DMS53 (cell line): Measurements from ENCODE around the gene BRD1.
"Not testable (repeated sequence)": the region's sequence is repeated elsewhere in the genome, so short reads cannot be mapped to it uniquely, and the experiment has no call there.

Experiments
- DNase-seq: peaks from one replicate; lab custom pipeline; 2025; lab: John Stamatoyannopoulos, UW

Gene BRD1

GRCh38 chr22:49783926-49784629 is 43.6 kb downstream of the BRD1 start:
- DNase-seq: no peak

DNA sequence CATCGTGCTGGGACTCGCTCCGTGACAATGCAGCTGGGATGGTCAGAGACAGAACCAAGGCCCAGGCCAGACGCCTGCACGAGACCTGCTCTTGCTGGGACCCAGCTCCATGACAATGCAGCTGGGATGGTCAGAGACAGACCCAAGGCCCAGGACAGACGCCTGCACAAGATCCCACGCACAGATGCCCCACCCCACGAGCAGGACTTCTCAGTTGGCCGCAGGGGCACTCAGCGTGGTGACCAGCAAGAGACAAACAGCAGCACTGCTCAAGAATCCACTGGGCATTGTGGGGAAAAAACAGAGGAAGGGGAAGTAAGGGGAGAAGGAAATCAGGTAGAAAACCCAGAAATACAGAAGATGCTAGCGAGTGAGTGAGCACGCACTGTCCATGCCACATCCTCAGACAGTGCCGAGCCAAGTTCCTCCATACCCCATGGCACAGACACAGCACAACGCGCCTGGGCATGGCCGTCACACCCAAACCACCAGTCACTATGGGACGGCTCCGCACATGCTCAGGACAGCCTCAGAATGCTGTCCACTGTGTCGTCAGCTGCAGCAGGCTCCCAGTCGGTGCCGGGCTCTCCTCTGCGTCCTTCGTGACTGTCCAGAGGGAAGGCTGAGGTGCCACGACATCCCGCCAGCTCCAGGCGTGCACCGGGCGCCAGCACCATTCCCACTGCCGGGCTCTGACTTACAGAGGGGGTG is 44.5 kb downstream of the BRD1 start:
- no peak for DNase-seq

DNA sequence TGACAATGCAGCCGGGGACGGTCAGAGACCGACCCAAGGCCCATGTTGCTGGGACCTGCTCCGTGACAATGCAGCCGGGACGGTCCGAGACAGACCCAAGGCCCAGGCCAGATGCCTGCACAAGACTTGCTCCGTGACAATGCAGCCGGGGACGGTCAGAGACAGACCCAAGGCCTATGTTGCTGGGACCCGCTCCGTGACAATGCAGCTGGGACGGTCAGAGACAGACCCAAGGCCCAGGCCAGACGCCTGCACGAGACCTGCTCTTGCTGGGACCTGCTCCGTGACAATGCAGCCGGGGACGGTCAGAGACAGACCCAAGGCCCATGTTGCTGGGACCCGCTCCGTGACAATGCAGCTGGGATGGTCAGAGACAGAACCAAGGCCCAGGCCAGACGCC is 45.8 kb downstream of the BRD1 start:
- not testable (repeated sequence) for DNase-seq

- DNase-seq: no peak
These were observed 46.3 kb downstream of the BRD1 start for GRCh38 chr22:49781289-49781782.

- DNase-seq: no peak
These were observed 46.9 kb downstream of the BRD1 start for GRCh38 chr22:49780698-49781288.

GRCh38 chr22:49779853-49780697 is 47.6 kb downstream of the BRD1 start:
- DNase-seq: no peak

GRCh38 chr22:49779211-49779610 is 48.5 kb downstream of the BRD1 start:
- no peak for DNase-seq

DNA sequence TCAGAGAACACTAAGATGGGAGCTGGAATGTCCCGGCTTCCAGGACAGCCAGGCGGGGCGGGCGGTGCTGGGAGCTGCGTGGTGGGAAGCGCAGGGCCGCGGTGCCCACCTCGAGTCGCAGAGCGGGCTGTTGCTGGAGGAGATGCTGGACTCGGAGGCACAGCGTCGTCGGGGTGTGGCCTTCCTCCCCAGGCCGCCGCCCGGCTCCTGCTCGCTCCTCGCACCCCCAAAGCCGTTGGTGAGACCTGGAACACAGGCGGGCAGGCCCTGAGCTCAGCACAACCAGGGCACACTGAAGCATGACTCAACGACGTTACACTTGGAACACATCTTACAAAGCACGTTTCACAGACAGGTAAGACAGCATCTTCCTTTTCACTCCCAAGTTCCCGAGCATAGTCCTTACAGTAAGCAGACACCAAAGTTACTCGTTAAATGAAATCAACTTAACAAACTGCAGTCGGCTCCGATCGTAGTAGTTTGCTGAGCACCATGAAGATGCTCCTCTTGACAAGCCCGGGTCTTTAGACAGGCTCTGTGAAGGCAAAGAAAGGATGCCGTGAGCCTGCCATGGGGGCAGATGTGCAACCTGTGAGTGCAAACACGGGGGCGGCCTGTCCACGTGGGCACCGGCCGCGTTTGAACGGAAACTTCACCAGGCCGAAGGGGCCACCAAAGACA is 50.0 kb downstream of the BRD1 start:
- no peak for DNase-seq

DNA sequence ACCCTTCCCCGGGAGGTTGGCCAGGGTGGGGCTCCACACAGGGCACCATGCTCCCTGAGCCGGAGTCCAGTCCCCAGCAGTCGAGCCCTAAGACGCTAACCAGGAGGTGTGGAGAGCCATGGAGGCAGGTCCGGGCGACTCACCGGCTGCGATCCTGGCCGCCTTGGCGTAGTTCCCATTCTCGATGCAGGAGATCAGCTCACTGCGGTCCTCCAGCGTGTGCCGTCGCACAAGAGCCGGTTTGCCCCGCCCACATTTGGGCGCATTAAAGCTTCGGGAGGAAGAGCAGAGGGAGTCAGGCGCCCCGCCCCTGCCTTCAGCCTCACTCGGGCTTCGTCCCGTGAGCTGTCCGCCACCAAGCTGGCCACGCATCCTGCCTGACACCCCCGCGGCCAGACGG is 50.8 kb downstream of the BRD1 start:
- DNase-seq: no peak

DNA sequence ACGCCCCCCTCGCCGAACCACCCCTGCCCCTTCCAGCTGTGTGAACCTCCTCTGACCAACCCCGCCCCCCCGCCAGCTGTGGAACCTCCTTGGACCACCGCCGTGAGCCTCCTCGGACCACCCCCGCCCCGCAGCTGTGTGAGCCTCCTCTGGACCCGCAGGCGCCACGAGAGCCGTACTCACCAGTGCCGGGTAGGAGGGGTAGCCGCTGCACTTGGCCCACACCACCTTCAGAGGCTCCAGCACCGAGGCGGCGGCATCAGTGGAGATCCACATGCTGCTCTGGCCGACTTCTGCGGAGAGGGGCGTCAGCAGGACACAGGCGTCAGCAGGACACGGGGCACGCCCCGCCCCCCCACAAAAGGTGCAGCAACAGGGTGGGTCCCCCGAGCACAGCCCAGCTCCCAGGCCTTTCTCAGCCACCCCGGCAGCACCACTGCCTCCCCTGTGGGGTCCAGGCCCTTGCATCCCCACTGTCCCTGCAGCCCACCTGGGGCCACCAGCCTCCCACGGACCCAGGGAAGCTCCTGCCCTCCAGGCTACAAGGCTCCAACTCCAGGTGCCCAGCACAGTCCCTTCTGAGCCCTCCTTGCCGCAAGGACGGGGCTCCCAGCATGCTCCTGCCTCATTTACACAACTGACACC is 51.7 kb downstream of the BRD1 start:
- DNase-seq: no peak

- DNase-seq: no peak
These were observed 52.3 kb downstream of the BRD1 start for GRCh38 chr22:49775191-49775866.

DNA sequence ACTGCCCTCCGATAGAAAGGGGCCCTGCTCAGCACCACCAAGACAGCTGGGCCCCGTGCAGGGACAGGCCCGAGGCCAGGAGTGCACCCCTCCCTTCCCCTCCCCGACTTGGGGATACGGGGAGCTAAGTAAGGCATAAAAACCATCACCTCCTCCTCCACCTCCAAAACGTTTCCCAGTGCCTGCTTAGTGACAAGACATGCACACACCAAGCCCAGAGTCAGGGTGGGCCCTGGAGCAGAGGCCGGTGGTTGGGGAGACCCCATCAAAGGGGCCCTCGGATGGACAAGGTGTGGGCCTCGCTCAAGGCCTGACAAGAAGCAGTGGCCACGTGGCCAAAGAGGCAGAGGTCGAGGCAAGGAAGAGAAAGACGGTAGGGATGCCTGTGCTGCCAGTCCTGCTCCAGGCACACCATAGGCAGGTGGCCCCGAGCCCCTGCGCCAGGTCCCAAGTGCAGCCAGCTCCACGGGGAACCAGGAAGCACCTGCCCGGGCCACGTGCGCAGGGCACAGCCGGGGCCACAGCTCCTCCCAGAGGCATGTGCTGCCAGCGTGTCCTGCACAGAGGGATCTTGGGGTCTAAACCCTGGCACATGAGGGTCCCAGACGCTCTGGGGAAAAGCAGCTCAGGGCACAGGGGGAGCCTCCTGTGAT is 53.0 kb downstream of the BRD1 start:
- DNase-seq: no peak

DNA sequence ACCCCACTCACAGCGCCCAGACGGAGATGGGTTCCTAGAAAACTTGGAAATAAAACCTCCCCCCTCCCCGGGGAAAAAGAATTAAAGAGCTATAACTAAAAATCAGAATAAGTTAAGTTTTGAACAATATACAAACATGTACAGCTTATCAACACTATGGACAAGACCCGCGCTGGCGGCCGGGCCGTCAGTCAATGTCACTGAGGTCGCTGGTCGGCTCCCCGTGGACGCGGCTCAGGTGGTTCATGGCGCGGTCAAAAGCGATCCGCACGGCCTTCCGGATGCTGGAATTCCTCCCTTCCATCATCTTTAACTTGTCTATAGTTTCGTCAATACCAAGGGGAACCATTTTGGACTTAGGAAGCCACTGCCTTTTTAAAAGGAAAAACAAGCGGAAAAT is 53.6 kb downstream of the BRD1 start:
- no peak for DNase-seq

- DNase-seq: no peak
These were observed 54.1 kb downstream of the BRD1 start for GRCh38 chr22:49773531-49773930.

GRCh38 chr22:49772692-49773091 is 55.0 kb downstream of the BRD1 start:
- no peak for DNase-seq

GRCh38 chr22:49771266-49772065 is 56.2 kb downstream of the BRD1 start:
- DNase-seq: no peak

DNA sequence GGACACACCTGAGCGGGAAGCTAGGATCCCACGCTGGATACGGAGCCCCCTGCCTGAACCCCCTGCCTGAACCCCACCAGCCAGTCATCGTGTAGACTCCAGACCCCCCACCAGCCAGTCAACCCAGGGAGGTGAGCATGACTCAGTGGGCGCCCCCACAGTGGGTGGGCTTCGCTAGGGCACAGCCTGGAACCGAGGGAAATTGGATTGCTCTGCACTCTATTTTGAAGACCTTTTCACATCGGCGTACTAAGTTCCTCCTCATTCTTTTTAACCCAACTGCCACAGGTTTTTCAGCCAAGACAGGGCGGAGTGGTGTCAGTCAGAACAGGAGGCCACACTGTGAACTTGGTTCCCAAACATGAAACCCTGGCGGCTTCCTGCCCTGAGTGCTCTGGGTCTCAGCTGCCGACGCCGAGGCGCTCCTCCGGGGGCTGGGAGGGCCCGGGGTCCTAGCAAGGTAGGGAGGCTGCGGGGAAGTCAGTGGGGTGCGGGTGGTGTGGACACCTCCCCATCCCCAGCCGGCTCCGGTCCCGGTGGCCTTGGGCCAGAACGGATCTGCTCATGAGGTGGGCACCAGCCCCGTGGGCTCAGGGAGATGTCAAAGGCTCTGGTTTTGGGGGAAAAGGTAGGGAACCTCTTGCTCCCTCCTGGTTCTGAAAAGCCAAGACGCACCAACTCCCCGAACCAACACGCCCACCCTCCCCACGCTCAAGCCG is 57.0 kb downstream of the BRD1 start:
- peak; percentile 7 for DNase-seq
